GM21619 (cell line): Measurements from ENCODE around the gene HOPX.
"Not testable (repeated sequence)": the region's sequence is repeated elsewhere in the genome, so short reads cannot be mapped to it uniquely, and the experiment has no call there.

Source experiments
- ATAC-seq: cut with Tn5 transposase; IDR thresholded peaks from one replicate; pipeline ENCODE4 v1.9.1; 2021; ENCODE audit not compliant: unreplicated experiment

HOPX gene

GRCh38 chr4:56630876-56631666, 50.0 kb downstream of the HOPX start:
- no peak for ATAC-seq

GRCh38 chr4:56628592-56628991, 52.5 kb downstream of the HOPX start:
- no peak for ATAC-seq

GRCh38 chr4:56627985-56628384, 53.1 kb downstream of the HOPX start:
- ATAC-seq, result no peak

GRCh38 chr4:56627375-56627774, 53.7 kb downstream of the HOPX start:
- ATAC-seq, result no peak

GRCh38 chr4:56626963-56627362, 54.1 kb downstream of the HOPX start:
- ATAC-seq, result no peak

GRCh38 chr4:56626420-56626819, 54.7 kb downstream of the HOPX start:
- no peak for ATAC-seq

DNA sequence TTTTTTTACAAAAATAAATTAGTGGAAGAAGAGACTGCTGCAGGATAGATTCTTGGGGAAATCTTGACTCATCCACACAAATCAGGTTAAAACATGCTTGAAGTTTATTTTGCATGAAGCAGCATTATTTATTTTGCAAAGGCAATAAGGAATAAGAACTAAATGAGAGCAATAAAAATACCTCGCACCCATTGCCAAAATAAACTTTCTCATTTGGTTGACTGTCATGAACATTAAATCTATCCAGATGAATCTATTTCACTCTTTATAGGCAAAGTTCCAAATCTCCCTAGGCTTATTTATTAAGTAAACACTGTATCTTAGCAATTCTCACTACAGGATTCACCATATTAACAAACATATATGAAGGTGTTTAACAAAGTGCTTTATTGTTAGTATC, 58.9 kb downstream of the HOPX start:
- ATAC-seq, result no peak

GRCh38 chr4:56619816-56620215, 61.3 kb downstream of the HOPX start:
- no peak for ATAC-seq

DNA sequence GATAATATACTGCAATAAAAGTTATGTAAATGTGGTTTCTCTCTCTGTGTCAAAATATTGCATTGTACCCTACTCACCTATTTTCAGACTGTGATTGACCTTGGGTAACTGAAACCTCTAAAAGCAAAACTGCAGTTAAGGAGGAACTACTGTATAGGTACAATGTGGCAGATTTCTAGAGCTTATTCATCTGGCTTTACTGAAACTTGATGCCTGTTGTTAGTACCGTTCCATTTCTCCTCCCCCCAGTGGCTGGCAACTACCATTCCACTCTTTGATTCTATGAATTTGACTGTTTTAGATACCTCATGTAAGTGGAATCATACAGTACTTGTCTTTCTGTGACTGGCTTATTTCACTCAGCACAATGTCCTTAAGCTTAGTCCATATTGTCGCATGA, 61.9 kb downstream of the HOPX start:
- no peak for ATAC-seq

DNA sequence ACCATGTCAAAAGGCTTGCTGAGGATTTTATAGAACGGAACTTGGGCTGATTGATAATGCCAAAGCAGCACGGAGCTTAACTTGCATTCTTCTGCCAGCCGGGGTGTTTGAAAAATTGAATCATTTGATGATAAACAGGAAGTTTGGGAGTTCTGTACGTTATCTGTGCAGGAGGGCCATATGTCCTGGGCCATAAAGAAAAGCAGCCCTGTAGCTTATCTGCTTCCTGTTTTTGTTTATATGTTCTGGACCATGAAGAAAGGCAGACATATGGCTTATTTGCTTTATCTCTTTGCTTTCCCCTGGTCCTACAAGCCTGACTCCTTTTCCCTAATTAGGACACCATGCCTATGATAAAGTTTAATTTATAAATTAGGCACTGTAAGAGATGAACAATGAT, 62.4 kb downstream of the HOPX start:
- ATAC-seq, result no peak

- no peak for ATAC-seq
These were observed 67.8 kb downstream of the HOPX start for GRCh38 chr4:56613101-56613862.

GRCh38 chr4:56612282-56612681, 68.8 kb downstream of the HOPX start:
- ATAC-seq, result no peak

DNA sequence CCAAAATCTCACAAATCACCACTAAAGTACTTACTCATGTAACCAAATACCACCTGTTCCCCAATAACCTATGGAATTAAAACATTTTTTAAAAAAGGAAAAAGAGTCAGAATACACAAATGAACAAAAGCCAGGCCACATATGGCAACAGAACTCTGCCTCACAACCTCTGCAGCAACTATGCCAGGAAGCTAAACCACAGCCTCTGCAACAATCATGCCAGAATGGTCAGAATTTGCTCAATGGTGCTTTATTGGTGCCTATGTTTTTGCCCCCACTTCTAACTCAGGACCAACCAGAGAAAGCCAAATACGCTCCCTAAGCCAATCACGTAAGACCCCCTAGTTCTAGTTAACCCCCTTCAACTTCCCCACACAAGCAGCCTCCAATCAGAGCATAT, 69.6 kb downstream of the HOPX start:
- ATAC-seq, result no peak

DNA sequence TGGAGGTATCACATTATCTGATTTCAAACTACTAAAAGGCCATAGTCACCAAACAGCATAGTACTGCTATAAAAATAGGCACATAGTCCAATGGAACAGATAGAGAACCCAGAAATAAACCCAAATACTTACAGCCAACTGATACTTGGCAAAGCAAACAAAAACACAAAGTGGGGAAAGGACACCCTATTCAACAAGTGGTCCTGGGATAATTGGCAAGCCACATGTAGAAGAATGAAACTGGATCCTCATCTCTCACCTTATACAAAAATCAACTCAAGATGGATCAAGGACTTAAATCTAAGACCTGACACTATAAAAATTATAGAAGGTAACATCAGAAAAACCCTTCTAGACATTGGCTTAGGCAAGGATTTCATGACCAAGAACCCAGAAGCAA, 70.9 kb downstream of the HOPX start:
- not testable (repeated sequence) for ATAC-seq

DNA sequence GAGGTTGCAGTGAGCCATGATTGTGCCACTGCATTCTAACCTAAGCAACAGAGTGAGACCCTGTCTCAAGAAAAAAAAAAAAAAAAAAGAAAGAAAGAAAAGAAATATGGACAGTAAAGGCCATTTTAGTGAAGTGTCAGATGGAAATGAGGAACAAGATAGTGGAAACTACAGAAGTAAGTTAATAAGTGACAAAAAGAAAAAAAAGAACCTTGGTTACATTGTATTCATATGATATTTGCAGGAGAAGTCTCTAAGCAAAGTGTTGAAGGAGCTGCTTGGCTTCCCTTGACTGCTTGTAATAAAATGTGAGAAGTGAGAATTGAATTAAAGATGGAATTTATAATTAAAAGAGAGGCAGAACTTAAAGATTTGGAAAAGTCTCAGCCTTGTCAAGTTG, 73.2 kb downstream of the HOPX start:
- no peak for ATAC-seq

- no peak for ATAC-seq
These were observed 74.7 kb downstream of the HOPX start for GRCh38 chr4:56606385-56606784.

GRCh38 chr4:56605464-56605863, 75.6 kb downstream of the HOPX start:
- ATAC-seq, result not testable (repeated sequence)

DNA sequence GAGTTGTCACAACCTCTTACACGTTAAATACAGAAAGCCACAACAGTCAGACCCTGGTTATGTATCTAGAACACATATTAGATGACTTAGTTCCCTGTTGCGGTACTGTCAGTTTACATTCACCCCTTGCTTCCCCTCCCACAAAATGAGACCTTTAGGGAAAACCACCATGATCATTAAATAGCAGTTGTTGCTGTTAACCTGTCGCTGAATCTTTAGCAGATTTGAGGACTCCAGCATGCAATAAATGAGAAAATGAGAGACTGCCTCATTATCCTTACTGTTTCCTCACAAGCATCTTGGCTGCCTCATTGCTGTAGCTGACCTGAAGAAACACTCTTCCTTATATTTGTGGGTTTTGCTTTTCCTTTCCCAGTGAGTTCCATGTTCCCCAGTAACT, 77.8 kb downstream of the HOPX start:
- no peak for ATAC-seq
